HG02588 (cell line): ENCODE results near the gene GADD45A.

ENCODE experiments used
- ATAC-seq: cut with Tn5 transposase; IDR thresholded peaks from one replicate; pipeline ENCODE4 v1.9.1; 2021; ENCODE audit warnings: mild to moderate bottlenecking, moderate library complexity; ENCODE audit not compliant: unreplicated experiment

The GADD45A gene

DNA sequence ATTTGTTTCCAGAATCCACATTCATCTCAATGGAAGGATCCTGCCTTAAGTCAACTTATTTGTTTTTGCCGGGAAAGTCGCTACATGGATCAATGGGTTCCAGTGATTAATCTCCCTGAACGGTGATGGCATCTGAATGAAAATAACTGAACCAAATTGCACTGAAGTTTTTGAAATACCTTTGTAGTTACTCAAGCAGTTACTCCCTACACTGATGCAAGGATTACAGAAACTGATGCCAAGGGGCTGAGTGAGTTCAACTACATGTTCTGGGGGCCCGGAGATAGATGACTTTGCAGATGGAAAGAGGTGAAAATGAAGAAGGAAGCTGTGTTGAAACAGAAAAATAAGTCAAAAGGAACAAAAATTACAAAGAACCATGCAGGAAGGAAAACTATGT, 2.6 kb downstream of the GADD45A start:
- no peak for ATAC-seq

DNA sequence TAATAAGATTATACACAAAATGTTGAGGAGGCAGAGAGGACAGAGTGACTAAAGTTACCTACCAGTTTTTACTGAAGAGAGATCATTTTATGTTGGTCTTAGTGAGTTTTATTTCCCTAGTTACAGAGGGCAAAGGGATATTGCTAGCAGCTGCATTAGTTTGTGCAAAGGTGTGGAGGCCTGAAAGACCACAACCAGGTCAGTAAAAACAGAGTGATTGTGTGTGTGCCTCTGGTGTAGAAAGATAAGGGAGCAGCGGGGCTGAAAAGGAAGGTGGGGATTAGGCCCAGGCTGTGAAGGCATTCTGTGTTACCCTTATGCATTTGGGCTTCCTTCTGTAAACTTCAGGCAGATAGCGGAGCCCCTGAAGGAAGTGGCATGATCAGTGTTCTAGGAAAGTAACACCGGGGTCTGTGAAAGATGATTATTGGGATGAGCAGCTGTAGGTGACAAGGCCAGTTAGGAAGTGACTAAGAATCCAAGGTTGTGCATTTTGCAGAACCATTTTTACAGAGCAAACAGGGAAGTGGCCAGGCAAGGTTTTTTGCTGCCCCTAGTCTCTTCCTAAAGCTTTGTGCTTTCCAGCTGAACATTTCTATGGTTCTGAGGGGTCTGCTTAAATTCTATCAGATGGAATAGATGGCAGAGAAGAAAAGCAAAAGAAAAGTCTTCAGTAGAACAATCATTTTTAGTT, 3.7 kb downstream of the GADD45A start:
- no peak for ATAC-seq

DNA sequence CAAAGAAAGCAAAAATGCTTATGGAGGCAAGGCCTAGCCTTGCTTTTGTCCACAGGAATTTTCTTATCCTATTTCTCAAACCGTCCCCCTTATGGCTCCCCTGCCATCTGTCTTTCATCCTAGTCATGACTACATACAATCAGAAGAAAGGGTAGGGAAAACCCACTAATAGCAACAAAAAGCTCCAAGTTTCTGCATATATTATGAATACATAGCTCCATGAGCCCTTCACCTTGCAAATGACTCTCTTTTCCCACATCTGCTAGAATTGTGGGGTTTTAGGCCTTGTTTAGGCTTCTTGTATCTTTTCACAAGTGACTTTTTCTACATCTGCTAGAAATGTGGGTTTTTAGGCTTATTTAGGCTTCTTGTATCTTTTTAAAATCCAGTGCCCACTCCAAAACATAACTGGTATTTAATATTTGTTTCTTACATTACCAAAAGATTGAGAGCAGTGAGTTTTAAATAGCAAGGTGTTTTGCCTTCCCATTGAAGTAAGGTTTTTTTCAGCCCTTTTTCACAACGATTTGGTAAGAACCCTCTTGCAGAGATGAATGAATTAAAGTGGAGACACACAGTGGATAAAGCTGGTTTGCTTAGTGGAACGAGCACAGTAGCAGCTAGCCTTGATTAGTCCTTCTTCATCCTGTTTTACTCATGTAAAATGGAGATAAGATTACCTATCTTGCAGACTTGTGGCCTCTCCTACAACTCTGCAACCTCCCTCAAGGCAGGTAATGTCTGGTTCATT, 4.4 kb downstream of the GADD45A start:
- no peak for ATAC-seq

DNA sequence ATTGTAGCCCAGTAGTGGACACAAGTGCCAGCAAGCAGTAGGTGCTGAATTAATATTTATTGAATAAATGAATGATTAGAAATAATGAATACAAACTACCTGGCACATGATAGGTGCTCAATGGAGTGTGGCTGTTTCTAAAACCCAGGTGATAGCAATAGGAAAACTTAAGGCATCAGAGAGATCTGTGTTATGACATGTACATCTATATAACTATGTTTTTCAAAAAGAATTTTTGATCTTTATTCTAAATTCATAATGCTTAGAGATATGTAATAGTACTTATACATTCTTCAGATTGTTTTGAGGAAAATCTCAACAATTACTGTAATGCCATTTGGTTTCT, 5.0 kb downstream of the GADD45A start:
- ATAC-seq = no peak

DNA sequence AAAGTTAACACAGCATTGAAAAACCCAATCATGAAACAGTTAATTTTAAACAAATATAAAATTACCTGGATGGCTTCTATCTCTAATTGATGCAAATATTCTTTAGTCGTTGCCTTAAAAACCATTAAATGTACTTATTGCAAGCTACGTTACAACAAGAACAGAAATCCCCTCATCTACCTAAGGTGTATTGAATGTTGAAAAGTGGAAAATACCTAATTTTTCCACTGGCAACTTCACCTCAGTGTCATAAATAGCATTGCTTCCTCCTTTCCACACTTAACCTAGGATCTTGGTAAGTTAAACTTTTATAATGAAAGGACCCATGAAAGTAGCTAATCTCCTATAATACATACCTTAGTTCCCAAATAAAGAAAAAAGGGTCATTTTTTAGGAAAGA, 5.4 kb downstream of the GADD45A start:
- no peak for ATAC-seq

DNA sequence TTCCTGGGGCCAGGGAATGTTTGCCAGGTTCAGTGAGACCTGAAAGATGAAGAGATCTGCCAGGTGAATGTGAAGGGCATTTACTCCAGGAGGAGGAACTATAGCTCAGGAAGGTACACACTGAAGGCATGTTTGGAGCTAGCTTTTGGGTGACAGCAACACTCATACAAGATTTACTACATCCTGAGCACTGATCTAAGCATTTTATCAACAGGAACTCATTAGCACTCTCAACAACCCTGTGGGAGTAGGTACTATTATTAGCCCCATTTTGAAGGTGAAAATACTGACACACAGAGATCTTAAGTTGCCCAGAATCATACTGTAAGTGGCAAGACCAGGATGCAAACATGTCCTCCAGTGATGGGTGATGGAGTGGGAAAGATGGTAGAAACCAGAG, 6.7 kb downstream of the GADD45A start:
- no peak for ATAC-seq

DNA sequence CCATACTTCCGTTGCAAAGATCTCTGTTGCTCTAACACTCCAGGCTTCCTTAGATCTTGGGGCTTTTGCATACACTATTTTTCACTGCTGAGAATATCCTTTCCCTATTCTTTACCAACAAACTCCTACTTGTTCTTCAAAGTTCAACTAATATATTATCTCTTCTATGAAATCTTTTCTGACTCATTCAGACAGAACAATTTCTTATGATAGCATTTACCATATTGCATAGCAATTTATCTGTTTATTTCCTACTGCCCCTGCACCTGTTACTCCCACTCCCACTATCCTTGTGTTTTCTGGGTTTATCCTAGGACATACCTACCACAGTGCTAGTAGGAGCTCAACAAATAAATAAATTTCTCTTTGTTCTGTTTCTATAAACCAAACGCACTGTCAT, 11.0 kb downstream of the GADD45A start:
- no peak for ATAC-seq

DNA sequence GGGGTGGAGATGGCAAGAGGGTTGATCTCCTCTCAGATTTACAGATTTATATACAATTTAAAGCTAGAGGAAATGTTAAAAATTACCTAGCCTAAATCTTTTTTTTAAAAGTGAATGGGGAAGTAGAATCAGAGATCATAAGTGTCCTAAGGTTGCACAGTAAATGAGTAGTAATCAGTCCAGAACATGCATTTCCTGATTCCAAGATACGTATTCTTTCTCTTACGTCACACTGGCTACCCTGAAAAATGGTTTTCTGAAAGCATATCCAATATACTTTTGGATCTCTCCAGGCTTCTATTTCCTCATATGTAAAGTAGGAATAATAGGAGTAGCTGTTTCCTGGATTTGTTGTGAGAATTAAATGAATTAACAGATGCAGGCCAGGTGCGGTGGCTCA, 11.7 kb downstream of the GADD45A start:
- ATAC-seq = no peak

DNA sequence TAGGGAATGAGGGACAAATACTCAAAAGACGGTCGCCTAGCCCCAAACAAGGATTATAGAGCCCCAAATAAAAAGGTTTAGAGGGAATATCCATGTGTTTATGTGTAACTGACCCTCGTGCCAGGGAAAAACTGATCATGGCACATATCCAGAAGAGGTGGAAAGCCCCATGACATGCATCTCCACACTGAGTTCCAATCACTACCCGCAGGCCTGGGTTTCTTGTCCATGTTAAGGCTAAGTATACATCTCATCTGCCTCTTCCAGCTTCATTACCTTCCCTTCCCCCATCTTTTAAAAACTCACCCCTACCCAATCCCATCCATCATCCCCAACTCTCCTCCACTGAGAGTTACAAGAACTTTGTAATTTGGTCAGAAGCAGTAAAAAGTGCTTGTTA, 15.2 kb downstream of the GADD45A start:
- no peak for ATAC-seq

DNA sequence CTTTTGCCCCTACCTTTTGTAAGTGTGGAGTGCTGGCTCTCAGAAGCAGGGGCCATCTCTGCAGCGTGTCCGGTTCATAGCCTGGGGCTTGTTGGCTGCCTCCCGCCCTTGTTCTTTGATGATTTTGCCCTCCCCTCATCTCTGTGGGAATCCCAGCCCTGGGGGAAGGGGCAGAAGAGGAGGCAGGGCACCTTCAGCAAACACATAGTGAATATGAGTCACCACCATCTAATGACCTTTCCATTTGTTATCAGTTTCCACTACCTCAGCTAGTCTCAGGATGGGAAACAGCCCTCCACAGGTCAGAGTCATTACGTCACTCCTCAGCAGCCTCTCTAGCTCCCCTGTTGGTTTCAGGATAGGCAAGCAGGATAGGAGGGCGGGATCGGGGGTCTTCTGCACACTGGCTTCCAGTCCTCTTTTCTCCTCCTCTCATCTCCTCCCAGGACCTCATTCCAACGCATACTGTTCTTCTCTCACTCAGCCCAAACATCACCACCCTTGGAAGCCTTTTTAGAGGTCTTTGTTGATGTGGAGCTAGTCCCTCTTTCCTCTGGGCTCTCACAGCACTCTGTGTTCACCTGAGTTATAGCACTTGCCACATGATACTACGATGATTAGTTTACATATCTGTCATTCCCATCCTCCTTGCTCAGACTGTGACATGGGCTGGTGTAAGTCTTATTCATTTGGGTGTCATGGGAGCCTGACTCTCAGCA, 15.8 kb downstream of the GADD45A start:
- ATAC-seq = no peak

DNA sequence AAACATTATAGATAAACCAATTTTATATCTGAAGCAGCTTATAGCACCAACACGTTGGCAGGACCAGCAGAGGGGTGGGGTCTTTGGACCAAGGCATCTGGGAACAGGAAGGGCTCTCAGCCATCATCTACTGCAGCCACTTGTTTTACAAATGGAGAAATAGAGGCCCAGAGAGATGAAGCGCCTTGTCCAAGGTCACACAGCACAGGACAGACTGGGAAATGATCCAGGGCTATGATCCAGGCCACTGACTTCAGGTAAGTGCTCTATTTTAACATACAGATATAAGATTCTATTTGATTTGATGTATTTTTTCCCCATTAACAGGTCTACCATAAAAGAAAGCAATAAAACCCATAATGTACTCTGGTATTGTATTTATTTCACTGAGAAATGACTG, 16.9 kb downstream of the GADD45A start:
- no peak for ATAC-seq

DNA sequence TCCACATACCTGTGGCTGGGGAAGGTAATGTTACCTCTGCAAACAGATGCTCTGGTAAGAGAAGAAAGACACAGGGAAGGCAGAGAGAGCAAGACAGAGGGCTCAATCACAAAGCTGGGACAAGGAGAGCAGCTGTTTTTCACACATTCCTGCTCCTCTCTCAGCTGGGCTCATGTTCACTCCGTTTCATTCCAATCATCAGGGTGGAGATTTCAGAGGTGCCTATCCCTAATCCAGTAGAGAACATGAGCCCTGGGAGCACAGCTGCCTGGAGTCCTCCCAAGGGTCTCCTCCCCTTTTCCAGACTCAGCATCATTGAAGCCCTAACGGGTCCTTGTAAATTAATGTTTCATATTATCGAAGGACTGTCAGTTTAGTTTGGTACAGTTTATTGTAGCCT, 19.4 kb downstream of the GADD45A start:
- no peak for ATAC-seq

DNA sequence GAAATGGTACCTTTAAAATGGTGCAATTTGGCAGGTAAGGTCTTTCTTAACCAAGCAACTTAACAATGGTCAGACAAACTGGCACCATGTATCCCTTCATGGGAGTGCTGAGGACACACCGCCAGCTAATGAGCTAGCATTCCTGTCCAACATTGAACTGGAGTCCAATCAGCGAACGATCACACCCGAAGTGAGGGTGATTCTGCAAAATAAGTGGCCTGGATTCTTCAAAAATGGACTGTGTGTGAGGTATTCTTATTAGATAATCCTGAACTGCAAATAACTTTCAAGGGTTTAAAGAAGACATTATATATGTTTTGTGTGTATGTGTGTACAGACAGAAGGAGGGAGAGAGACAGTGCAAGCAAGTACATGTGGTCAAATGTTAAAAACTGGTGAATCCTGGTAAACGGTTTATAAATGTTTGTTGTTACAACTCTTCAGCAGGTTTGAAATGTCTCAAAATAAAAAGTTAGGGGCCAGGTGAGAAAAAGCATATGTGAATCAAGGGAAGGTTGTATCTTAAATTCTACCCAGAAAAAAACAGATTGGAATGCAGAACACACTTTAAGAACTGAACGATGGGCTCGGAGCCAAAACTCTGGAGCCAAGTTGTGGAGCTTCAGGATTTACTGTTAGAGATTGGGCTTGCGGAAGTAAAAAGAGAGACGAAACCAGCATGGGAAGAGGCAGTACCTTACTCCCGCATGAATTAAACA, 20.9 kb downstream of the GADD45A start:
- ATAC-seq = no peak

DNA sequence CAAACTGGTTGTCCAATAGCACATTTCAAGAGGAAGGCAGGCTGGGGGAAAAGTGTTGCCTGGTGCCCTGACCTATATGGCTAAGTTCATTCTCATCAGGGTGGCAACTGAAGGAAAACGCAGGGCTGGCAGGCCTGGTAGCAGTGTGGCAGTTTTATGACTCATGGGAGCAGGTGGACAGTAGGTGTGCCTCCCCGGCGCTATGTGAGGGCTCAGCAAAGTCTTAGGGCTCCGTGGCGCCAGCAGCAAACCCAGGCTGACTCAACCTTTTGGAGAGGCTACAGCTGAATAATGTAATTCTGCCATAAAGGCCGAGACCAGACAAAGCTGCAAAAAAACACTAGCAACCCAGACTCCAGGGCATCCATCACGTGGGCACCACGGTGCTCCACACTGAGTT, 23.6 kb downstream of the GADD45A start:
- ATAC-seq = no peak

DNA sequence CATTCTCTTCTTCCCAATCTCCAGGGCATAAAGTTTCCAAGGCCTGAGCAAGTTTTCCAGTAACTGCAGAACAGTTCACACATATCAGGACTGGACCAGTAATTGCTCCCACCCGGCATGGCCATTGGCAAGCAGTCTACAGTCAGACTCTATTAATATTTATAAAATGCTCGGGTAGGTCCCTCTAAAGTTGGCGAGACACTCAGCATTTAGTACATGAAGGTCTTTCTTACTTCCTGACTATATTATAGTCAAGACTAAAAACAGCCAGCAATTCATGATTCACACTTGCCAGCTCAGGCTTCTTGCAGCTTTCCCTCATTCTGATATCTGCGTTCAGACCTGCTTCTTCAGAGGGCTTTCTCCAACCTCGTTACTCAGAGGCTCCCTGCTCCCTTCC, 25.4 kb downstream of the GADD45A start:
- no peak for ATAC-seq

DNA sequence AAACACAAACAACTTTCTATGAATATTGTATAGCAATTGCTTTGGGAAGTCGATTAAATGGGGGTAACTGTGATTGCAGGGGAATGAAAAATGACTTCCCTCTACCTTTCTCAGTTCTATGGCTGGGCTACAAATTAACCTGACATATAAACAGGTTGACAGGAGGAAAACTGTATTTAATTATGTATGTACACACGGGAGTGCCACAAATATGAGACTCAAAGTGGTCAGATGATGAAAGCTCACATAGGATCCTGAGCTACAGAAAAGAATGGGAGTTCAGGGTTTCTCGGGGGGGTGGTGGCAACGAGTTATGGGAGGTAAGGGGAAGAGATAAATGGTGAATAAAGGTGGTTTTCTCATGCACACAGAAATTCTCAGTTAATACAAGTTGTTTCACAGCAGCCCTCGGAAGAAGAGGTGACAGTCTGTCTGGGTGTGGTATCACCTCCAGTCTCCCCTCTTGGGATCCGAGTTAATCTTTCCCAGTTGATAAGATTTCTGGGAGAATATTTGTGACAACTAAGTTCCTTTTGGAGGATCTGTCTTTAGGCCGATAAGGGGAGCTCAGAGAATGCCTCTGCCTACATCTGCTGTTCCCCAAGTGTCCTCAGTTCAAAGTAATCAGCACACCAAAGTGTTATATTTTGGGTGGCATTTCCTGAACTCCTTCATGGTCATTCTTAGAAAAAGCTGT, 26.3 kb downstream of the GADD45A start:
- no peak for ATAC-seq

DNA sequence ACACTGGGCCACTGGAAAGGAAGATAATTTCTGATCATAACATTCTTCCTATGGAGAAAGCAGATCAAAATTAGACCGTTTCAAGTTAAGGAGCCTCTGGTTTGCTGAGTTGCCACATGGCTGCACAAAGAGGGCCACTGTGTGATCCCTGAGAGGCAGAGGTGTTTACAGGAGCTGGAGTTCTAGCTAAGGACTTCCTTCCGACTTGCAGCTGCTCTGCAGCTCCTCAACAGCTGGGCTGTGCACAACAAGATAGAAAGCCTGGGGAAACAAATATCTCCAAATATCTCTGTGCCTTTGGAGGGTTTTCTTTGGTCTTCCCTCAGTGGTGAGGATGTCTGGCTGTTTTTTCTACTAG, 26.8 kb downstream of the GADD45A start:
- ATAC-seq = no peak

DNA sequence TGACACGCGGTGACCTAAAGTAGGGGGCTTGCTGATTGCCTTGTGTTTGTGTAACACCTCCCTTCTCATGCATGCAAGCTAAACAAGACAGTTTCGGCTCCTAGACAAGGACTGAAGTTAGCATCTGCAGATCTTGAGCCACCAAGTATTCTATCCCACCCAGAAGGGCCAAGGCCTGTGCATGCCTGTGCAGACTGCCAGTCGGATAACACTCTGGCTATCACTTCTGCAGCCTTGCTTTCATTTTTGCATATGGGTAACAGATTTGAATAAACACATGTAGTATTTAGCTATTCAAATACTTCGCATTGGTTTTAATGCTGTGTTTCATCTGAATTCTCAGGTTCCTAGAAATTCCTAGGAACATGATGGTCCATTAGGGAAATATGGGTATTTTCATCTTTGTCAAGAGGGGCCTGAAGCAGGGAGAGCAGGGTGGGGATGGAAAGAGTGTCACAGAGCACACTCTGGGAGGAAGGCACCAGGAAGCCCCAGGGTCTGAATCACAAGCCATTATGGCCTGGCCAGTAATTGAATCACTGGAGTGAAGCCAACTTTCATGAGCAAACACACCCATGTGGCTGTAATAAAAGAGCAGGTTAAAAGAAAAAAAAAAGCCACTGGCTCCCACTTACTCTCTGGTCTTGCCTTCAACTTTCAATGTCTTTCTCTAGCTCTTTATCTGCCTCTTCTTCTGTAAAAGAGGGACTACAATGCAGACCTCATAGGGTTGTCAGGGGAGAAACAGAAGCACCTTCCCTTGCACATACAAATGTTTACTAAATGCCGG, 28.3 kb downstream of the GADD45A start:
- no peak for ATAC-seq

DNA sequence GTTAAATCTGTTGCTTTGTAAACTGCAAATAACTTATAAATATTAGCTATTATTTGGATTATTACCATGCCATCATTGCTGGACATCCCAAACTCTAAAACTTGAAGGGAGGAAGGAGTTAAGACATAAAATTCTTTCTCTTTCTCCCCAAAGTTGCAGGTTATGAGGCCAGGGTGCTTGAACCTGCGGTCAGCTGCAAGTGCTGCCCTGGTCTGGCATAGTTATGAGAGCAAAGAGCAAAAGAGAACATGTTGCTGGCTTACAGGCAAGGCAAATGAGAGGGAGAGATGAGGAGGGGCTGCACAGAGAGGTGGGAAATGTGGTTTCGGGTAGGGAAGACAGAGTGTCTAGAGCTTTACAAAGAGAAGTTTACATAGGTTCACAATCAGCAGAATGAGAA, 30.8 kb downstream of the GADD45A start:
- ATAC-seq = no peak

DNA sequence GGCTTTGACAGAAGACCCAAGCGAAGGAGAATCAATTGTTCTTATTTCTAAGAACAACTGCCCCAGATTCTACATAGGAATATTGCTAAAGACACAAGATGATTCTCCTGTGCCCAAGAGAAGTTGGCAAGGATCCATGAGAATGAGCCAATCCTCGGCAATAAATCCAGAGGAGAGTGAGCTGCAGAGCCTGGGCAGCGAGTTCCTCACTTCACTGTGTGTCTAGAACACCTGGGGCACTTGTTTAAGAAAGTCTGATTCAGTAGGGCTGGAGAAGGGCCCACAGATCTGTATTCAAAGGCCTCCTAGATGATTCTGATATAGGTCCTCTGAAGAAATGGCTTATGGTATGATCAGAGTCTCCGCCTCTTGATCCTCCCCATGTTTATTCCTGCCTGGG, 31.8 kb downstream of the GADD45A start:
- no peak for ATAC-seq
